ENCODE data around the gene HRCT1.
"Not testable (repeated sequence)": the region's sequence is repeated elsewhere in the genome, so short reads cannot be mapped to it uniquely, and the experiment has no call there.

HRCT1 gene

GRCh38 chr9:35897376-35898099, 8.5 kb upstream of the HRCT1 start:
- not testable (repeated sequence) for DNase-seq

GRCh38 chr9:35898337-35898736, 7.7 kb upstream of the HRCT1 start:
- DNase-seq = no peak

GRCh38 chr9:35899021-35899420, 7.0 kb upstream of the HRCT1 start:
- no peak for DNase-seq

- DNase-seq = no peak
Measured at GRCh38 chr9:35903049-35903448, 3.0 kb upstream of the HRCT1 start.

- no peak for DNase-seq
Measured at GRCh38 chr9:35904338-35904737, 1.7 kb upstream of the HRCT1 start.

GRCh38 chr9:35905051-35905781, 786 bp upstream of the HRCT1 start:
- no peak for DNase-seq

- DNase-seq = no peak
Measured at GRCh38 chr9:35906923-35907699, 1.1 kb downstream of the HRCT1 start.

GRCh38 chr9:35907711-35908503, 1.9 kb downstream of the HRCT1 start:
- DNase-seq = no peak

GRCh38 chr9:35908504-35909125, 2.6 kb downstream of the HRCT1 start:
- DNase-seq = no peak

- DNase-seq = no peak
Measured at GRCh38 chr9:35909274-35909673, 3.3 kb downstream of the HRCT1 start, which contains the start of gene SPAAR. Gene SPAAR (plus strand): TSS chr9:35909490. CDS start chr9:35910464, 974 bp downstream.

- no peak for DNase-seq
Measured at GRCh38 chr9:35909687-35910612, 3.9 kb downstream of the HRCT1 start.

- no peak for DNase-seq
Measured at GRCh38 chr9:35910613-35911359, 4.8 kb downstream of the HRCT1 start.

GRCh38 chr9:35911690-35912089, 5.7 kb downstream of the HRCT1 start:
- DNase-seq = no peak

- no peak for DNase-seq
Measured at GRCh38 chr9:35912791-35913400, 6.9 kb downstream of the HRCT1 start.

- not testable (repeated sequence) for DNase-seq
Measured at GRCh38 chr9:35913429-35913828, 7.4 kb downstream of the HRCT1 start.

- DNase-seq = no peak
Measured at GRCh38 chr9:35914301-35914807, 8.4 kb downstream of the HRCT1 start.

- no peak for DNase-seq
Measured at GRCh38 chr9:35915681-35916294, 9.8 kb downstream of the HRCT1 start.

- no peak for DNase-seq
Measured at GRCh38 chr9:35917261-35917660, 11.3 kb downstream of the HRCT1 start.

GRCh38 chr9:35918780-35919179, 12.8 kb downstream of the HRCT1 start:
- DNase-seq = no peak

Measured in activated CD4-positive, CD25-positive, alpha-beta regulatory T cell treated with anti-CD3 and anti-CD28 coated beads, Interleukin-2, amount 50 U/mL, for 72 hours (primary cell).